ENCODE data around the gene MRPL53.
A peak's percentile ranks its signal among the peaks of the same experiment; 100 is the strongest.

The MRPL53 gene

GRCh38 chr2:74482801-74483674 is 10.6 kb upstream of the MRPL53 start, which contains the start of the genes CCDC142 and TTC31:
TSS of gene CCDC142 (minus strand) at chr2:74482998. CDS start at chr2:74482837, 161 bp downstream.
TSS of gene TTC31 (plus strand) at chr2:74483081. CDS start at chr2:74483096, 15 bp downstream.
- Mint-ChIP-seq H3K9me3 (no peaks in the 10 kb centered on the region), H3K27ac (peak within 1 kb of the TSS; percentile 91), H3K4me1 (peaks cover 34% of the 10 kb centered on the region), H3K36me3 (ENCODE audit: low read depth) (peaks cover 32% of the 10 kb centered on the region), H3K27me3 (ENCODE audit: low read depth, poor library complexity) (peaks cover 2% of the 10 kb centered on the region), H3K4me3 (peak within 1 kb of the TSS; percentile 94)
- DNase-seq = peak; percentile 92
- TF ChIP-seq CTCF (IDR thresholded peaks at IDR 0.05) = peak; percentile 67

- TF ChIP-seq CTCF (IDR thresholded peaks at IDR 0.05) = no peak
- no peaks in the 10 kb centered on the region for H3K9me3 Mint-ChIP-seq
- peak; percentile 68 for DNase-seq
- peaks cover 36% of the 10 kb centered on the region for H3K36me3 Mint-ChIP-seq (ENCODE audit: low read depth)
- peaks cover 34% of the 10 kb centered on the region for H3K4me1 Mint-ChIP-seq
- H3K4me3 Mint-ChIP-seq = peak overlapping the region; percentile 94
- H3K27ac Mint-ChIP-seq = peak overlapping the region; percentile 84
- peaks cover 5% of the 10 kb centered on the region for H3K27me3 Mint-ChIP-seq (ENCODE audit: low read depth, poor library complexity)
These were observed 9.7 kb upstream of the MRPL53 start for GRCh38 chr2:74481961-74482800.

GRCh38 chr2:74481431-74481830 is 9.0 kb upstream of the MRPL53 start:
- Mint-ChIP-seq H3K4me3 (peak overlapping the region; percentile 94), H3K27me3 (ENCODE audit: low read depth, poor library complexity) (peaks cover 5% of the 10 kb centered on the region), H3K9me3 (no peaks in the 10 kb centered on the region), H3K4me1 (peaks cover 34% of the 10 kb centered on the region), H3K36me3 (ENCODE audit: low read depth) (peaks cover 31% of the 10 kb centered on the region), H3K27ac (no peak overlapping the region)
- TF ChIP-seq CTCF (IDR thresholded peaks at IDR 0.05) = no peak
- no peak for DNase-seq

- DNase-seq = peak; percentile 38
- H3K27ac Mint-ChIP-seq = peak overlapping the region; percentile 40
These were observed 2.4 kb upstream of the MRPL53 start for GRCh38 chr2:74474899-74475298.

GRCh38 chr2:74474481-74474880 is 2.0 kb upstream of the MRPL53 start:
- H3K36me3 Mint-ChIP-seq (ENCODE audit: low read depth) = peaks cover 38% of the 10 kb centered on the region
- no peak overlapping the region for H3K27ac Mint-ChIP-seq
- no peaks in the 10 kb centered on the region for H3K9me3 Mint-ChIP-seq
- peak overlapping the region; percentile 42 for H3K4me3 Mint-ChIP-seq
- TF ChIP-seq CTCF (IDR thresholded peaks at IDR 0.05) = no peak
- no peak for DNase-seq
- peaks cover 7% of the 10 kb centered on the region for H3K27me3 Mint-ChIP-seq (ENCODE audit: low read depth, poor library complexity)
- peaks cover 35% of the 10 kb centered on the region for H3K4me1 Mint-ChIP-seq

More at GRCh38 chr2:74474899-74475298, 2.4 kb upstream of the MRPL53 start:
- TF ChIP-seq CTCF (IDR thresholded peaks at IDR 0.05) = no peak
- Mint-ChIP-seq H3K27me3 (ENCODE audit: low read depth, poor library complexity) (peaks cover 5% of the 10 kb centered on the region), H3K36me3 (ENCODE audit: low read depth) (peaks cover 37% of the 10 kb centered on the region), H3K4me3 (no peak overlapping the region), H3K4me1 (peaks cover 34% of the 10 kb centered on the region), H3K9me3 (no peaks in the 10 kb centered on the region)

Measured in nephron progenitor cell (in vitro differentiated cells).